NCI-H1694 (cell line): ENCODE data around the gene PIAS2.
"Not testable (repeated sequence)": the region's sequence is repeated elsewhere in the genome, so short reads cannot be mapped to it uniquely, and the experiment has no call there.

Source experiments
- DNase-seq: peaks from one replicate; lab custom pipeline; 2025; lab: John Stamatoyannopoulos, UW

The PIAS2 gene, protein sequence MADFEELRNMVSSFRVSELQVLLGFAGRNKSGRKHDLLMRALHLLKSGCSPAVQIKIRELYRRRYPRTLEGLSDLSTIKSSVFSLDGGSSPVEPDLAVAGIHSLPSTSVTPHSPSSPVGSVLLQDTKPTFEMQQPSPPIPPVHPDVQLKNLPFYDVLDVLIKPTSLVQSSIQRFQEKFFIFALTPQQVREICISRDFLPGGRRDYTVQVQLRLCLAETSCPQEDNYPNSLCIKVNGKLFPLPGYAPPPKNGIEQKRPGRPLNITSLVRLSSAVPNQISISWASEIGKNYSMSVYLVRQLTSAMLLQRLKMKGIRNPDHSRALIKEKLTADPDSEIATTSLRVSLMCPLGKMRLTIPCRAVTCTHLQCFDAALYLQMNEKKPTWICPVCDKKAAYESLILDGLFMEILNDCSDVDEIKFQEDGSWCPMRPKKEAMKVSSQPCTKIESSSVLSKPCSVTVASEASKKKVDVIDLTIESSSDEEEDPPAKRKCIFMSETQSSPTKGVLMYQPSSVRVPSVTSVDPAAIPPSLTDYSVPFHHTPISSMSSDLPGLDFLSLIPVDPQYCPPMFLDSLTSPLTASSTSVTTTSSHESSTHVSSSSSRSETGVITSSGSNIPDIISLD

DNA sequence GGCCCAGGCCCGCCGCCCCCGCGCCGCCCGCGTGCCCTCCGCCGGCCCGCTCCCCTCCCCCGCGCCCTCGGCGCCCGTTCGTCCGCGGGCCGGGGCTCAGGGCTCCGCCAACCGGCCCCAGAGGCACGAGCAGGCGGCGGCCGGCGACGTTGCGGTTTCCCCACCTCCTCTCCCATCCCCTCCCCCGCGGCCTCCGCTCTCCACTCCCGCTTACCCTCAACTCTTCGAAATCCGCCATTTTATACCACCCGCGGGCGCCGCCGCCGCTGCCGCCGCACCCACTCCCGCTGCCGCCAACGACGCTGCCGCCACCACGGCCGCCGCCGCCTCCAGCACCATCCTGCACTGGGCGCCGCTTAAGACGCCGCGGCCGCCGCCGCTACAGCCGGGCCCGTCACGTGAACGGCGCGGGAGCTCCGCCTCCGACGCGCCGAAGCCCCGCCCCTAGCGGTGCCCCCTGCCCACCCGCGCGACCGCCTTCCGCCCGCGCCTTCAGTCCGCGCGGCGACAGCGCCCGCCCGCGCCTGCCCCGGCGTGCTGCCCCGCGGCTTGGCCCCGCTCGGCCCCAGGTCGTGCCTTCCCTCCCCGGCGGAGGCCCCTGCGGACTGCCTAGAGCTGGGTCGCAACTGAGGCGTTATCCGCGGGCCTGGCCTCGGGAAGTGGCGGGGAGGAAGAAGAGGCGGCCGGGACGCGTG, at the start of gene PIAS2, which contains the start of gene KATNAL2:
PIAS2 (minus strand) TSS at position 400 of the 695 bp plus-strand sequence; CDS start at position 238, 162 bp downstream.
KATNAL2 (plus strand) TSS at position 495 of the 695 bp plus-strand sequence. CDS start 29,271 bp downstream, outside the sequence.
- DNase-seq: peak; percentile 56

DNA sequence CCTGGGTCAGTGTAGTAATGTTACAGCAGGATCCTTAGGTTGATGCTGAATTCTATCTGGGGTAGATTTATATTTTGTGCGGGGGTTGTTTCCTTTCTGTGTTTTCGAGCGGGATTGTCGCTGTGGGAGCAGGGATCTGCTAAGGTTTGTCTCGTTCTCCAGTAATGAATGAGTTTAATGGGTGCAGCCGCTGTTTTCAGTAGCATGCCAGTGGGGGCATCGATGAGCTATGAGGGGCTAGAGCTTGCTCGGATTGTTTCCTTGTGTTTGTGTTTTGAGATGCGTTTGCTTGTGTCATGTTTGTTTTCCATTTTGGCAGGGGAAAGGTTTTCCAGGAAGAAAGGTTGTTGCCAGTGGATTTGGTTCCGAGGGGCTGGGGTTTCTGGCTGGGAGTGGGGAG, 49.0 kb upstream of the PIAS2 start:
- not testable (repeated sequence) for DNase-seq

DNA sequence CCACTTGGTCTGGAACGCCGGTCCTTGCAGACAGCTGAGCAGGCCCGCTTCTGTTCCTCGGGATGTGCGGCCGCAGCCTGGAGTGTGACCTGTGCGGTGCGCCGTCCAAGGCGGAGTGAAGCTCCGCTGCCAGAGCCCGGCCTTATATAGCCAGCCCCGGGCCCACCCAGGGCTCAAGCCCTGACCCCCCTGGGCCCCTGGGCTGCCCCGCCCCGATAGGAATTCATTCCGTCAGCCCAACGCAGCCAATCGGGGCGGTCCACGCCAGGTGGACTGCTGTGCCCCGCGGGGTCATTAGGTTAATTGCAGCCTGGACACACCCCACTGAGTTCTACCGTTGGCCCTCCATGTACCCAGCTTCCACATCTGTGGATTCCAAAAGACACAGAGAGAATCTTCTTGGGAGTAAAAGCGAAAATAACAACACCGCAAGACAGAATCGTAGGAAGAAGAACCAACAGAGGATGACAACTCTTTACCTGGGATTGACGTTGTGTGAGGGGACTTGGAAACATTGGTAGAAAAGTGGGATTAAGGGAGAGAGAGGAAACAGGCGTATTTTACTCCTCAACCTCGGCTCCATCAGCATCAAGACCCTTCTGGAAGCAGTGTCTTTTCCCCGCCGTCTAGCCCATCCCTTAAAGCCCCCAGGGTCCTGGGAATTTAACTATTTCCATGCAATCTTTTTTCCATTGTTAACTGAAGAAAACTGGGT, 47.4 kb upstream of the PIAS2 start:
- not testable (repeated sequence) for DNase-seq

GRCh38 chr18:46963656-46964578, 46.6 kb upstream of the PIAS2 start:
- DNase-seq: not testable (repeated sequence)

DNA sequence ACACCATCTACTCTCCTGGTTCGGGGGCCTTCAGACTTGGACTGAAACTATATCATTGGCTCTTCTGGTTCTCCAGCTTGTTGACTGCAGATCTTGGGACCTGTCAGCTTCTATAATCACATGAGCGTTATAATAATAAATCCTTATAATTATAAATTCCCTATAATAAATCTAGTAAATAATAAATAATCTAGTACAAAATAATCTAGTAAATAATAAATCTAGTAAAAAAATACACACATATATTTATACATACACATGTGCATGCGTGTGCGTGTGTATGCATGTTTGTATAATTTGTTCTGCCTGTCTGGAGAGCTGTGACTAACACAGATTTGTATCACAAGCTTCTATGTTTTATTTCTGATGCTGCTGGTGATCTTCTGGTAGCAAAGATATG, 40.9 kb upstream of the PIAS2 start:
- DNase-seq: no peak

- no peak for DNase-seq
Observed at GRCh38 chr18:46953195-46953594, 35.9 kb upstream of the PIAS2 start.

- DNase-seq: peak; percentile 20
Observed at GRCh38 chr18:46950064-46950656, 32.9 kb upstream of the PIAS2 start.

DNA sequence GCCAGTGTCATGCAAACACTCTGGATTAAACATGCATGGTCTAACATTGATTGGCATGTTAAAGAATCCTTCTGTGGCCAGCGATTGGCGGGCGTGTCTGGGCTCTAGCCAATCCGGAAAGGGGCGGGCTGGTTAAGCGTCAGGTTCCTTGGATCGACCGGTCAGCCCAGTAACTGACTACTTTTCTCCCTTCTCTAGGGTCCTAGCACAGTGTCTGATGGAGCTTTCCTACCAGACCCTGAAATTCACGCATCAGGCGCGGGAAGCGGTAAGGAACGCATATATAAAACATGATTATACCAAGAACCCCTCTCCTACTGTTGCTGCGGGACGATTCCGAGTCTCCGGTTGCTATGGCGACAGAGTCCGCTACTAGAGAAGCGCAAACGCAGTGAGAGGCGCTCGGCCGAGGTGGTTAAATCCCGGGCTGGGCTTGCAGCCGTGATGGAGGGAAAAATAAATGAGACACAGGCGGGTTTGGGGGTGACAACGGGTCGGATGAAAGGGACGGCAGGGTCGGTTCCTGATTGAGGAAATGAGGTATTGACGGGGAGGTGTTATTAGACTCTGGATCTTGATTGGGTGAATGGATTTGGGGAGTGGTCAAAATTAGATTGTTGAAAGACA, 29.5 kb upstream of the PIAS2 start:
- peak; percentile 6 for DNase-seq

- no peak for DNase-seq
Observed at GRCh38 chr18:46942646-46943045, 25.3 kb upstream of the PIAS2 start.

DNA sequence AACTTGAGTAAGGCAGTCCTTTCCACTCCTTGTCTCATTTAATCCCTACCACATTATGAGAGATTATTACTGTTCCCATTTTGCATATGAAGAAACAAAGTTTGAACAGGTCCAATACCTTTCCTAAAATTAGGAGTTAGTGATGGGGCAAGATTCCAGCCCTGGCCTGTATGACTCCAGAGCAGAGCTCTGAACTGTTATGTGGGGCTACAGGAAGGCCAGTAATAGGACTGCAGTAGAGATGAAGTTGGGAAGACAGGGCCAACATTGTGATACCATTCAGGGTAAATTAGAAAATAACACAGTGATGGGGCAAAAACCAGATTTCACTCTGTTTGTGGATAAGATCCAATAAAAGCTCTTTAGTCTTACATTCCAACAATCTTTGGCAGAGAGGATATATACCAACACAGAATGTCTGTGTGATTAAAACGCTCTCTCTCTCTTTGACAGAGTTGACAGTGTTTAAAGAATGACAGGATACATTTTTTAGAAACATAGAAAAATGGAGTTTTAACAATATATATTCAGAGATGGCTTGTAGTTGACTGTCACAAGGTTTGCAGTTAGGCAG, 22.8 kb upstream of the PIAS2 start:
- no peak for DNase-seq

DNA sequence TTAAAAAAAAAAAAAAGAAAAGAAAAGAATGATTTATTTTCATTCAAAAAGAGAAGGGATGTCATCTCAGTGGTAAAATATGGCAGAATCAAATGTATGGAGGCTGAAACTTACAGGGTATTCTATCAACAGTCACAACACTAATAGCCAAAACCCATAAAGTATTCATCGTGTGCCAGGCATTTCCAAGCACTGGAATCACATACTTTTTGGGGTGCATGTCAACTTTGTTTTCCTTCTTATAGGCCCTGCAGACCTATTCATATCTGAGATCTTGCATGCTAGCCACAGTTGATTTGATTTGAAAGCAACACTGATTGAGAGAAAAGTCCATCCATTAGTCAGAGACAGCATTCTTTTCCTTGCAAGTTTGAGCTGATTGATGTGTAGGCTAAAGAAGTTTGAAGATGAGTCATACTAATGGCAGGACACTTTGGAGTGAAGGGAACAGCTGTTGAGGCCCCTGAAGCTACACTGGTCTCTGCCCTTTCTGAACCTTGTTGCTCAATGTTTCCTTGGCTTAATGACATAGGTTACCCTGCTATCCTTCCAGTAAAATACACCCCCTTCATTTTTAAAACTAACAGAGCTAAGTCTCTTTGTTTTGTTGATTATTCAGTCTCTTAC, 22.1 kb upstream of the PIAS2 start:
- DNase-seq: no peak

DNA sequence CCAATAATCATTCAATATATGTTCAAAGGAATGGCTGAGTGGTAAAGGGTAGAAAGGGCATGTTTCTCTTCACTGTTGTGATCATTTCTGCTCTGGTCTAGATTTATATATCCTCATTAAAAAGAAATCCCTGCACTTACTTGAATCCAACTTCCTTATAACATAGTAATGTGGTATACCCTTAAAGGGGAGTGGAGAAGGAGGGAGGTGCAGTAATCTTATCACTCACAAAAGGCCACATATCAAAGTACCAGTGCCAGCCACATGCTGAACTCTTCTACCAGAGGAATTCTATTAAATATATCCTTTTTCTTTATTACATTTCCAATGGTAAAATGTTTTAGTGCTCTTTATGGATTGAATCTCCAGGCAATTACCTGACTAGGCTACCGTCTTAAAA, 3.3 kb upstream of the PIAS2 start:
- DNase-seq: no peak

DNA sequence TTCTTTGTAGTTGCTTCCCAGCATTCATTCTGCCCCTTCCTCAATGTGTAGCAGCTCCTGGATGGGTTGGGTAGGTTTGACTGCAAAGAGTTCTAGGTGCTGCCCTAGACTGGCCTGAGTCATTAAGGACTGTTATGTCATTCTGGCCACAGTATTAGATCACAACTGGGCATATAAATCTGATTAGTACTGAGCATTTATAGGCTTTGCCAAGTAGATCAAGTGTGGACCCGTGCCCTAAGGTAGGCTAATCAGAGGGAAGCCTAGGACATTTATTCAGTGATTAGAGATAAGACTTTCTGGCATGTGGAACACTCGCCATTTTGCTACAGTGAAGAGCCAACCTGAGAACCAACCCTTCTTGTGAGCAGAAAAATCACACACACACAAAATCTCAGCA, 2.8 kb upstream of the PIAS2 start:
- no peak for DNase-seq

DNA sequence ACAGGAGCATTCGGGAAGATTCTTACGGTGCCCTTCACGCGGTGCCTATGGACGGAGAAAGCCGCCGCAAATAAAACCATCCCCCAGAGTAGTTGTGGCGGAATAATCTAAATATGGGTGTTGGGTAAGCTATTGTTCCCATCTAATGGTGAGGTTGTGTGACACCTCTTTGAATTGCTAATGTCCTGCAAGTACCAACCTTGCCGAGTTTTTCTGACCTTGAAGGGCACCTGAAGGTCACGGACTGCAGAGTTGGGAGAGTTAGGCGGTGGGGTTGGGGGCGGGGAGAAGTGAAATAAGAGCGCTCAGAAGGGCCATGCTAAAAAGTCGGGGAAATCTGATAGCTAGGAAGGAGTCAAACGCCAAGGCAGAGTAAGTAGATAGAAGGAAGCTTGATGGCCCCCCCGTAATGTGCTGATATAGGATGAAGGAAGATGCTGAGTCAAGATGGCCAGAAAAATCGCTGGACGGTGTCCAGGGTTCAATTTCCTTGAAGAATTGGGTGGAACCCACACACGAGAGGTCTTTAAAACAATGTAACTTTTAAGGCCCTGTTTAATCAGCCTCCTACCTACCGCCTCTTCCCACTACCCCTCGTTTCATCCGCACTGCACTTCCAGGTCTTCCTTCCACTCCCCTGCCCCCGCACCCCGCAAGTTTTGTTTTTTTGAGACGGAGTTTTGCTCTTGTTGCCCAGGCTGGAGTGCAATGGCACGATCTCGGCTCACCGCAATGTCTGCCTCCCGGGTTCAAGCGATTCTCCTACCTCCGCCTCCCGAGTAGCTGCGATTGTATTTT, 695 bp upstream of the PIAS2 start:
- DNase-seq: no peak

GRCh38 chr18:46916551-46917107, 678 bp downstream of the PIAS2 start:
- DNase-seq: peak; percentile 5

- no peak for DNase-seq
Observed at GRCh38 chr18:46915800-46916550, 1.3 kb downstream of the PIAS2 start.

DNA sequence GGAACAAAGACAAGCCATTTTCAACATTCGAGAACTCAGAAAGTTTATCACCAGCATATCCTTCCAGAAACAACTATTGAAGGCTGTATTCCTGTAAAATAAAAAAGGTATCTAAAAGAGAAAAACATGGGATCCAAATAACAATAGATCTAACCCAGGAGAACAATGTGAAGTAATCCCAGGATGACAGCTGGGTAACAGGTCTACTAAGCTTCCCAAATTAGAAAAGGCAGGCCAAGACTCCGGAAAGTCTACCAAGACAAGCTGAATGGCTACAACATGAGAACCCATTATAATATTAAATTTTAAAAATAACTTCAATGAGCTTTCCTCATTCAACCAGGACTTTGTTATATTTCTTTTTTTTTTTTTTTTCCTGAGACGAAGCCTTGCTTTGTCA, 6.5 kb downstream of the PIAS2 start:
- DNase-seq: no peak
